Neural progenitor cell (in vitro differentiated cells): ENCODE data around the gene PKP2. TPM values are rescaled to one million over a fixed set of nuclear protein-coding genes. Genes with fewer than 3 reads are reported as not detected.
"Not testable (repeated sequence)": the region's sequence is repeated elsewhere in the genome, so short reads cannot be mapped to it uniquely, and the experiment has no call there.

Source experiments
- DNase-seq: peaks from one replicate; pipeline ENCODE4 v3.0.0-alpha.2; 2016; ENCODE audit warnings: low spot score
- H2AFZ ChIP-seq: fragments of 200-600 bp; sonication (generic); replicated peaks from 2 replicates; pipeline ENCODE4 v1.6.1; 2016; ENCODE audit warnings: antibody characterized with exemption
- H3F3A ChIP-seq: fragments of 200-600 bp; sonication (generic); 2 replicates; pipeline ENCODE4 v1.6.1; 2016; ENCODE audit warnings: antibody characterized with exemption, low read depth
- H3K27ac ChIP-seq: fragments of 200-600 bp; sonication (generic); 2 replicates; pipeline ENCODE4 v1.5.1; 2016; ENCODE audit warnings: mild to moderate bottlenecking
- H3K27me3 ChIP-seq: fragments of 200-600 bp; sonication (generic); 2 replicates; pipeline ENCODE4 v1.6.1; 2016; ENCODE audit warnings: mild to moderate bottlenecking, moderate library complexity
- H3K36me3 ChIP-seq: fragments of 200-600 bp; sonication (generic); 2 replicates; pipeline ENCODE4 v1.5.1; 2016
- H3K4me1 ChIP-seq: fragments of 200-600 bp; sonication (generic); 2 replicates; pipeline ENCODE4 v1.6.1; 2016; ENCODE audit warnings: mixed run types
- H3K4me2 ChIP-seq: fragments of 200-600 bp; sonication (generic); 2 replicates; pipeline ENCODE4 v1.6.1; 2016
- H3K4me3 ChIP-seq: fragments of 200-600 bp; sonication (generic); 2 replicates; pipeline ENCODE4 v1.5.1; 2016
- H3K79me2 ChIP-seq: fragments of 200-600 bp; sonication (generic); 2 replicates; pipeline ENCODE4 v1.6.1; 2016; ENCODE audit warnings: low read depth
- H3K9ac ChIP-seq: fragments of 200-600 bp; sonication (generic); 2 replicates; pipeline ENCODE4 v1.6.1; 2016
- H3K9me3 ChIP-seq: fragments of 200-600 bp; sonication (generic); 2 replicates; pipeline ENCODE4 v1.5.1; 2016; ENCODE audit warnings: low read depth
- H4K20me1 ChIP-seq: fragments of 200-600 bp; sonication (generic); 2 replicates; pipeline ENCODE4 v1.6.1; 2016; ENCODE audit warnings: low read depth
- H3K27ac Mint-ChIP-seq: 3 replicates; pipeline ENCODE4 v1.8.0; 2021; ENCODE audit warnings: mixed read lengths
- H3K27me3 Mint-ChIP-seq: 2 replicates; pipeline ENCODE4 v1.8.0; 2022; ENCODE audit warnings: low read depth, mild to moderate bottlenecking, inconsistent platforms, moderate library complexity, mixed read lengths; ENCODE audit not compliant: insufficient read depth
- H3K36me3 Mint-ChIP-seq: 3 replicates; pipeline ENCODE4 v1.8.0; 2021; ENCODE audit warnings: mixed read lengths
- H3K4me1 Mint-ChIP-seq: 3 replicates; pipeline ENCODE4 v1.8.0; 2021; ENCODE audit warnings: mixed read lengths
- H3K4me3 Mint-ChIP-seq: 3 replicates; pipeline ENCODE4 v1.8.0; 2021; ENCODE audit warnings: mild to moderate bottlenecking, moderate library complexity, mixed read lengths
- H3K9me3 Mint-ChIP-seq: 3 replicates; pipeline ENCODE4 v1.8.0; 2020; ENCODE audit warnings: mixed read lengths
- CTCF ChIP-seq: fragments of 200-600 bp; sonication (generic); IDR thresholded peaks from 2 replicates; pipeline ENCODE4 v1.5.1; 2017; ENCODE audit warnings: antibody characterized with exemption, mild to moderate bottlenecking
- EZH2 ChIP-seq: fragments of 200-600 bp; sonication (generic); IDR thresholded peaks from 2 replicates; pipeline ENCODE4 v1.6.1; 2017; ENCODE audit warnings: antibody characterized with exemption, mild to moderate bottlenecking, moderate library complexity
- EZH2phosphoT487 ChIP-seq: fragments of 200-600 bp; sonication (generic); IDR thresholded peaks from 2 replicates; pipeline ENCODE4 v1.6.1; 2017; ENCODE audit warnings: antibody characterized with exemption
- total RNA-seq: library from RNA; depleted of rRNA; stranded (reverse); fragments of >200 nt; gene quantifications from 2 replicates; pipeline ENCODE4 v1.2.3, GENCODE V29; 2015; ENCODE audit warnings: low replicate concordance

The PKP2 gene
- total RNA-seq, 1 donor from 2014 or later: 10.6 TPM

GRCh38 chr12:32877601-32878459, 18.7 kb downstream of the PKP2 start:
- Histone ChIP-seq H3K36me3 (no peaks in the 10 kb centered on the region), H3K4me3 (no peak overlapping the region), H3K9me3 (no peaks in the 10 kb centered on the region), H4K20me1 (no peaks in the 10 kb centered on the region), H2AFZ (no peak overlapping the region), H3F3A (no peaks in the 10 kb centered on the region), H3K4me1 (peaks cover 3% of the 10 kb centered on the region), H3K79me2 (no peaks in the 10 kb centered on the region), H3K27me3 (no peaks in the 10 kb centered on the region), H3K4me2 (no peak overlapping the region), H3K27ac (no peak overlapping the region), H3K9ac (no peak overlapping the region)
- Mint-ChIP-seq H3K27me3 (peaks cover 2% of the 10 kb centered on the region), H3K4me3 (no peak overlapping the region), H3K36me3 (no peaks in the 10 kb centered on the region), H3K9me3 (no peaks in the 10 kb centered on the region), H3K4me1 (peaks cover 3% of the 10 kb centered on the region), H3K27ac (no peak overlapping the region)
- DNase-seq: no peak
- TF ChIP-seq EZH2 (no peak), EZH2phosphoT487 (no peak), CTCF (no peak)

- Mint-ChIP-seq H3K27me3 (peaks cover 2% of the 10 kb centered on the region), H3K36me3 (peaks cover 2% of the 10 kb centered on the region), H3K4me1 (peaks cover 3% of the 10 kb centered on the region), H3K27ac (no peak overlapping the region), H3K9me3 (no peaks in the 10 kb centered on the region), H3K4me3 (no peak overlapping the region)
- no peak overlapping the region for H2AFZ ChIP-seq
- no peaks in the 10 kb centered on the region for H3K9me3 ChIP-seq
- no peak for DNase-seq
- H3K27me3 ChIP-seq: no peaks in the 10 kb centered on the region
- no peak overlapping the region for H3K4me2 ChIP-seq
- H3K4me1 ChIP-seq: peaks cover 3% of the 10 kb centered on the region
- no peaks in the 10 kb centered on the region for H3F3A ChIP-seq
- no peak for TF ChIP-seq EZH2phosphoT487
- no peak for TF ChIP-seq EZH2
- H3K27ac ChIP-seq: no peak overlapping the region
- H4K20me1 ChIP-seq: no peaks in the 10 kb centered on the region
- no peak overlapping the region for H3K4me3 ChIP-seq
- no peak overlapping the region for H3K9ac ChIP-seq
- no peaks in the 10 kb centered on the region for H3K36me3 ChIP-seq
- H3K79me2 ChIP-seq: no peaks in the 10 kb centered on the region
Observed at GRCh38 chr12:32876004-32876403, 20.6 kb downstream of the PKP2 start.

GRCh38 chr12:32874975-32875374, 21.6 kb downstream of the PKP2 start:
- H3K36me3 Mint-ChIP-seq: peaks cover 2% of the 10 kb centered on the region
- H3K36me3 ChIP-seq: no peaks in the 10 kb centered on the region
- no peak for DNase-seq
- H3K79me2 ChIP-seq: no peaks in the 10 kb centered on the region
- no peaks in the 10 kb centered on the region for H3K9me3 Mint-ChIP-seq
- H3K27me3 ChIP-seq: no peaks in the 10 kb centered on the region
- no peak overlapping the region for H2AFZ ChIP-seq
- H3K9me3 ChIP-seq: no peaks in the 10 kb centered on the region
- no peak overlapping the region for H3K4me3 Mint-ChIP-seq
- no peaks in the 10 kb centered on the region for H3K4me1 ChIP-seq
- H3K9ac ChIP-seq: no peak overlapping the region
- no peak overlapping the region for H3K4me2 ChIP-seq
- peaks cover 2% of the 10 kb centered on the region for H3K27me3 Mint-ChIP-seq
- no peak overlapping the region for H3K4me3 ChIP-seq
- H3K4me1 Mint-ChIP-seq: no peaks in the 10 kb centered on the region
- no peak overlapping the region for H3K27ac Mint-ChIP-seq
- no peak overlapping the region for H3K27ac ChIP-seq
- H3F3A ChIP-seq: no peaks in the 10 kb centered on the region
- TF ChIP-seq CTCF (no peak), EZH2phosphoT487 (no peak), EZH2 (no peak)
- H4K20me1 ChIP-seq: no peaks in the 10 kb centered on the region

DNA sequence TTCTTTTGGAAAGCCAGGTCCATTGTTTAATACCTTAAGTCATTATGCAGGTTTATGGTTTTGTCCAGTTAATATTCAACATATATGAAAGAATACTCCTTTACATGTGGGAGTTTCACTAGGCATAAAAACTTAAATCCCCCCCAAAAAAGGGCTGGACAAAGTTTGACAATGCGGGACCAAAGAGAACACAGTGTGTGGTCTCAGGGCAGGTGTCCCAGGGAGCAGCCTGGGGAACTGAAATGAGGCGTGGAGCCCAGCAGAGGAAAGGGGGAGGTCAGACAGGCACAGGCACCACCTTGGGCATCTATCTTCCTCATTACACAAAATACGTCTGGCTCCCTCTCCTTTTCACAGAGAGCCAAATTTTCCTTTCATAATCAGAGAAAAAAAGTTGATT, 22.5 kb downstream of the PKP2 start:
- Histone ChIP-seq H3K79me2 (no peaks in the 10 kb centered on the region), H2AFZ (no peak overlapping the region), H3K9ac (no peak overlapping the region), H3K36me3 (no peaks in the 10 kb centered on the region), H3K4me3 (no peak overlapping the region), H3K27me3 (no peaks in the 10 kb centered on the region), H3F3A (no peaks in the 10 kb centered on the region), H3K9me3 (no peaks in the 10 kb centered on the region), H3K27ac (no peak overlapping the region), H4K20me1 (no peaks in the 10 kb centered on the region), H3K4me2 (no peak overlapping the region), H3K4me1 (no peaks in the 10 kb centered on the region)
- peaks cover 2% of the 10 kb centered on the region for H3K27me3 Mint-ChIP-seq
- peaks cover 2% of the 10 kb centered on the region for H3K36me3 Mint-ChIP-seq
- no peak overlapping the region for H3K4me3 Mint-ChIP-seq
- H3K4me1 Mint-ChIP-seq: no peaks in the 10 kb centered on the region
- DNase-seq: no peak
- no peaks in the 10 kb centered on the region for H3K9me3 Mint-ChIP-seq
- H3K27ac Mint-ChIP-seq: no peak overlapping the region
- TF ChIP-seq EZH2phosphoT487 (no peak), EZH2 (no peak), CTCF (no peak)

GRCh38 chr12:32872416-32872815, 24.2 kb downstream of the PKP2 start:
- not testable (repeated sequence) for DNase-seq, H2AFZ ChIP-seq, H3K27me3 ChIP-seq, H4K20me1 ChIP-seq, H3K27ac ChIP-seq, H3K4me1 Mint-ChIP-seq, H3K27me3 Mint-ChIP-seq, H3K4me3 Mint-ChIP-seq, H3K79me2 ChIP-seq, H3K9me3 ChIP-seq, H3K4me1 ChIP-seq, H3K36me3 ChIP-seq, H3K4me3 ChIP-seq, H3K9ac ChIP-seq, H3K9me3 Mint-ChIP-seq, H3K4me2 ChIP-seq, H3K27ac Mint-ChIP-seq, H3K36me3 Mint-ChIP-seq, H3F3A ChIP-seq
